Calu3 (cell line): ENCODE measurements around the gene TOP3B. TPM values are rescaled to one million over a fixed set of nuclear protein-coding genes. Genes with fewer than 3 reads are reported as not detected.
A peak's percentile ranks its signal among the peaks of the same experiment; 100 is the strongest.
"Not testable (repeated sequence)": the region's sequence is repeated elsewhere in the genome, so short reads cannot be mapped to it uniquely, and the experiment has no call there.

Experiments used
- BruUV-seq: library from RNA; stranded (reverse); fragments of 400-500 nt; replicated peaks from 2 replicates; lab custom pipeline; 2021; lab: Mats Ljungman, UMichigan
- CTCF ChIA-PET: fragments of 300-600 bp; sonication (Branson Sonifier 250); formaldehyde crosslinking; loops from one replicate; lab custom pipeline; 2022; ENCODE audit warnings: antibody characterized with exemption; lab: Charles Lee
- DNase-seq: peaks from one replicate; pipeline ENCODE4 v3.0.0; 2022
- H3K27ac Mint-ChIP-seq: one replicate; pipeline ENCODE4 v1.8.0; 2022; ENCODE audit warnings: mixed read lengths; ENCODE audit not compliant: unreplicated experiment
- H3K27me3 Mint-ChIP-seq: one replicate; pipeline ENCODE4 v1.8.0; 2022; ENCODE audit warnings: mixed read lengths; ENCODE audit not compliant: unreplicated experiment
- H3K36me3 Mint-ChIP-seq: one replicate; pipeline ENCODE4 v1.8.0; 2022; ENCODE audit warnings: mild to moderate bottlenecking, moderate library complexity, mixed read lengths; ENCODE audit not compliant: insufficient read depth, unreplicated experiment
- H3K4me1 Mint-ChIP-seq: one replicate; pipeline ENCODE4 v1.8.0; 2022; ENCODE audit warnings: mild to moderate bottlenecking, low read depth, mixed read lengths; ENCODE audit not compliant: unreplicated experiment
- H3K4me3 Mint-ChIP-seq: one replicate; pipeline ENCODE4 v1.8.0; 2022; ENCODE audit warnings: mild to moderate bottlenecking, low read depth, moderate library complexity, mixed read lengths; ENCODE audit not compliant: unreplicated experiment
- H3K9me3 Mint-ChIP-seq: one replicate; pipeline ENCODE4 v1.8.0; 2022; ENCODE audit warnings: low read depth, mixed read lengths; ENCODE audit not compliant: unreplicated experiment
- CTCF ChIP-seq: fragments of 200-600 bp; IDR thresholded peaks from one replicate; pipeline ENCODE4 v1.8.0; 2022; ENCODE audit warnings: antibody characterized with exemption; ENCODE audit not compliant: unreplicated experiment
- intact Hi-C: fragments of 100-400 bp; cut with micrococcal nuclease; formaldehyde crosslinking; loops from one replicate; pipeline ENCODE4 v1.10.0; 2022; ENCODE audit not compliant: unreplicated experiment
- total RNA-seq: library from RNA; stranded (reverse); gene quantifications from 2 replicates; pipeline ENCODE4 v1.2.3, GENCODE V29; 2022

The TOP3B gene
- total RNA-seq, 1 experiment from 2014 or later: 45.1 TPM

- no TSS peak for BruUV-seq
- intact Hi-C loops: no loop called here
- H3K27ac Mint-ChIP-seq: no peak overlapping the region
- no peaks in the 10 kb centered on the region for H3K27me3 Mint-ChIP-seq
- H3K4me3 Mint-ChIP-seq: no peak overlapping the region
- H3K9me3 Mint-ChIP-seq: no peaks in the 10 kb centered on the region
- no peak for TF ChIP-seq CTCF
- H3K4me1 Mint-ChIP-seq: peaks cover 25% of the 10 kb centered on the region
- CTCF ChIA-PET: interaction anchor here (0.7 kb wide), 1 partner anchor 32 kb away, joined by 6 read pairs; no protein-coding TSS in a partner anchor
- DNase-seq: no peak
- peaks cover 31% of the 10 kb centered on the region for H3K36me3 Mint-ChIP-seq
Observed at GRCh38 chr22:21941921-21942320, 40.7 kb downstream of the TOP3B start.

DNA sequence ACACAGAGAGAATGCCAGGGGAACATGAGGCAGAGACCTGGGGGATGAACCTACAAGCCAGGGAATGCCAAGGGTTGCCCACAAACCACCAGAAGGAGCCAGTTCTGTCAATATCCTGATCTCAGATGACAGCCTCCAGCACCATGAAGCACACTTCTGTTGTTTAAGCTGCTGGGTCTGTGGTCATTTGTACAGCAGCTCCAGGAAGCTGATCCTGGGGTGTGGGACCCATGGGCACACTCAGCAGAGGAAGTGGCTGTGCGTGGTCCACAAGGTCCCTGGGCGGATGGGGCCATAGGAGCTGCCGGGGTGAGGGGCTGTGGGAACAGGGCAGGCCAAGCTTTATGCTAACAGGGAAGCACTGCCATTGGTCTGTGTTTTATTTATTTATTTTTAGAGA is 42.1 kb downstream of the TOP3B start:
- intact Hi-C loops: no loop called here
- no peak for DNase-seq
- Mint-ChIP-seq H3K9me3 (no peaks in the 10 kb centered on the region), H3K36me3 (peaks cover 36% of the 10 kb centered on the region), H3K4me3 (no peak overlapping the region), H3K27me3 (no peaks in the 10 kb centered on the region), H3K4me1 (peaks cover 31% of the 10 kb centered on the region), H3K27ac (no peak overlapping the region)
- no TSS peak for BruUV-seq
- TF ChIP-seq CTCF: no peak
- CTCF ChIA-PET: no interaction called here

DNA sequence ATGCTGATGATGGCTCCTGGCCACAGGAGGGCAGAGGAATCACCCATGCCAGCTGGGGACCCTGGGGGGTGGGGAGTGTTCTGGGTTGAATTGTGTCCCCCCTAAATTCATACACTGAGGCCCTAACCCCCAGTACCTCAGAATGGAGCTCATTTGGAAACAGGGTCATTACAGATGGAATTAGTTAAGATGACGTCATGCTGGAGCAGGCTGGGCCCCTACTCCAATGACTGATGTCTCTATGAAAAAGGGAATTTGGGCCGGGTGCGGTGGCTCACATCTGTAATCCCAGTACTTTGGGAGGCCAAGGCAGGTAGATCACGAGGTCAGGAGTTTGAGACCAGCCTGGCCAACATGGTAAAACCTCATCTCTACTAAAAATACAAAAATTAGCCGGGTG is 42.7 kb downstream of the TOP3B start:
- CTCF ChIA-PET, H3K9me3 Mint-ChIP-seq, H3K27me3 Mint-ChIP-seq, BruUV-seq, DNase-seq, H3K27ac Mint-ChIP-seq, H3K4me3 Mint-ChIP-seq: not testable (repeated sequence)
- Mint-ChIP-seq H3K36me3 (peaks cover 31% of the 10 kb centered on the region), H3K4me1 (peaks cover 31% of the 10 kb centered on the region)
- intact Hi-C loops: loop anchor here (2.0 kb wide), 1 partner anchor 227 kb away; no protein-coding TSS in a partner anchor

- H3K4me3 Mint-ChIP-seq: no peak overlapping the region
- no peak for DNase-seq
- peak overlapping the region; percentile 36 for H3K27ac Mint-ChIP-seq
- CTCF ChIA-PET: no interaction called here
- no peaks in the 10 kb centered on the region for H3K9me3 Mint-ChIP-seq
- intact Hi-C loops: loop anchor here (2.0 kb wide), 1 partner anchor 227 kb away; no protein-coding TSS in a partner anchor
- H3K4me1 Mint-ChIP-seq: peaks cover 31% of the 10 kb centered on the region
- TF ChIP-seq CTCF: no peak
- no TSS peak for BruUV-seq
- peaks cover 34% of the 10 kb centered on the region for H3K36me3 Mint-ChIP-seq
- H3K27me3 Mint-ChIP-seq: no peaks in the 10 kb centered on the region
Observed at GRCh38 chr22:21939461-21939913, 43.1 kb downstream of the TOP3B start.

DNA sequence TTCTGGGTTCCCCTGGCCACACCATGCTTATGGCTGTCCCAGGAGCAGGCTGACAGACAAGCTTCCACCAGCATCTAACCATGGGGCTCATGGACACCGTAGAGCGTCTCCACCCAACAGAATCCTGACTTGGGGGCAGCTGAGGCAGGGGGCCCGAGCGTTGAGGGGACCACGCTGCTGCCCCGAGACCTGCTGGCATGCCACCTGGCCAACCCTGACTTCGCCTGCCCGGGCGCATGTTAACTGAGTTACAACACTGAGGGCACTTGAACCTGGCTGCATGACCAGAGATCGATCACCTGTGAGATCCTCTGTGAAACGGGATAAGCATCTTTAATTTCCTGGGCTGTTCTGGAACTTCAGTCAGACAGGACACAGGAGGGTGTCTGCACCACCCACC is 43.7 kb downstream of the TOP3B start:
- H3K27me3 Mint-ChIP-seq: no peaks in the 10 kb centered on the region
- intact Hi-C loops: loop anchor here (2.0 kb wide), 1 partner anchor 226 kb away; no protein-coding TSS in a partner anchor
- no peak for TF ChIP-seq CTCF
- peak overlapping the region; percentile 79 for H3K4me3 Mint-ChIP-seq
- CTCF ChIA-PET: interaction anchor here (1.3 to 2.6 kb wide), 3 partner anchors 14 to 226 kb away, joined by 4 to 19 read pairs (median 4); partner anchors contain the start of gene PPM1F
- H3K27ac Mint-ChIP-seq: peak overlapping the region; percentile 36
- H3K4me1 Mint-ChIP-seq: peaks cover 31% of the 10 kb centered on the region
- no peaks in the 10 kb centered on the region for H3K9me3 Mint-ChIP-seq
- no TSS peak for BruUV-seq
- peaks cover 32% of the 10 kb centered on the region for H3K36me3 Mint-ChIP-seq
- DNase-seq: no peak
